Ovary (tissue), 3 donors: ENCODE results near the gene SEPTIN11.

ENCODE experiments used
- CTCF ChIP-seq, 3 donors: fragments of 450-650 bp in 2 of 3; fragments of 200-600 bp in 1 of 3; IDR thresholded peaks; one replicate each; pipeline versions ENCODE4 v1.5.1 to v1.8.0; 2016 to 2022; ENCODE audit warnings: antibody characterized with exemption in 3 of 3, mild to moderate bottlenecking in 1 of 3
- POLR2A ChIP-seq: fragments of 450-650 bp; IDR thresholded peaks from one replicate; pipeline ENCODE4 v1.6.1; 2017; ENCODE audit warnings: antibody characterized with exemption, mild to moderate bottlenecking, moderate library complexity
- donor health status: DM: no; HTN: no; CAD: no.

GRCh38 chr4:76980261-76980660 lies 30.7 kb downstream of the SEPTIN11 start:
- TF ChIP-seq CTCF (IDR thresholded peaks at IDR 0.05) (no peak), POLR2A (no peak)
